Effector memory CD4-positive, alpha-beta T cell (primary cell): ENCODE results near the gene NDUFB2.

Experiments
- DNase-seq, 3 donors: peaks; one replicate each; pipeline ENCODE4 v3.0.0-alpha.2; 2020
- H3K27ac ChIP-seq: 2 replicates; pipeline ENCODE4 v1.7.0; 2013; ENCODE audit warnings: mild to moderate bottlenecking, low read length, moderate library complexity; ENCODE audit not compliant: insufficient read depth, poor library complexity, severe bottlenecking
- H3K27me3 ChIP-seq: replicated peaks from 2 replicates; pipeline ENCODE4 v1.7.0; 2013; ENCODE audit warnings: mild to moderate bottlenecking, low read length; ENCODE audit not compliant: insufficient read depth, control insufficient read depth, poor library complexity, severe bottlenecking
- H3K36me3 ChIP-seq: 2 replicates; pipeline ENCODE4 v1.7.0; 2013; ENCODE audit warnings: mild to moderate bottlenecking, low read length, moderate library complexity; ENCODE audit not compliant: control insufficient read depth, insufficient read depth
- H3K4me1 ChIP-seq: 2 replicates; pipeline ENCODE4 v1.7.0; 2013; ENCODE audit warnings: low read length, mild to moderate bottlenecking; ENCODE audit not compliant: control insufficient read depth, insufficient read depth, poor library complexity, severe bottlenecking
- H3K4me3 ChIP-seq: 2 replicates; pipeline ENCODE4 v1.7.0; 2013; ENCODE audit warnings: low read length, low read depth, mild to moderate bottlenecking; ENCODE audit not compliant: insufficient read depth, poor library complexity, severe bottlenecking
- H3K9me3 ChIP-seq: 2 replicates; pipeline ENCODE4 v1.7.0; 2013; ENCODE audit warnings: mild to moderate bottlenecking, low read length, moderate library complexity; ENCODE audit not compliant: control insufficient read depth

NDUFB2 gene

GRCh38 chr7:140752533-140752932 is 56.0 kb downstream of the NDUFB2 start:
- H3K36me3 ChIP-seq = no peaks in the 10 kb centered on the region
- H3K27ac ChIP-seq = no peak overlapping the region
- H3K4me1 ChIP-seq = no peaks in the 10 kb centered on the region
- H3K4me3 ChIP-seq = no peak overlapping the region
- H3K27me3 ChIP-seq = no peaks in the 10 kb centered on the region
- no peaks in the 10 kb centered on the region for H3K9me3 ChIP-seq
- DNase-seq = no peak

- no peak overlapping the region for H3K27ac ChIP-seq
- no peaks in the 10 kb centered on the region for H3K4me1 ChIP-seq
- no peaks in the 10 kb centered on the region for H3K36me3 ChIP-seq
- DNase-seq = no peak
- no peaks in the 10 kb centered on the region for H3K9me3 ChIP-seq
- H3K27me3 ChIP-seq = no peaks in the 10 kb centered on the region
- no peak overlapping the region for H3K4me3 ChIP-seq
Measured at GRCh38 chr7:140754506-140754905, 58.0 kb downstream of the NDUFB2 start.
